ENCODE data around the gene COBL.

Gene COBL

DNA sequence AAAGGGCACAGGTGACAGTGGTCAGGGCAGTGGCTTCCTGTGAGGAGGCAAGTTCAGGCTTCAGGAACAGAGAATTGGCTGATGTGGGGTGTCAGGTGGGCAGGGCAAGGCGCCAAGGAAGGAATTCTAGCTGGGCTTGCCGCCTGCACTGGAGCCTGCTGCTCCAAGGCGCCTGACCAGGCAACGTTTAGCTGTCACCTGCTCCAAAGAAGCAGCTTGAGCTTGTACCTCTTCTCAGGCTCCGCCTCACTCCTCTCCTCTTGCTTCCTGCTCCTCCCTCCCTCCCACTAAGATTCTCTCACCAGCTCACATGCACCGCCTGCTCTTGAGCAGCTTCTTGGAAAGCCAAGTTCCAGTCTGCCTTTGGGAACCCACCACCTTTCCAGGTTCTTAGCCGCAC lies 346.5 kb downstream of the COBL start:
- TF ChIP-seq TEAD4 (IDR thresholded peaks at IDR 0.05) (no peak), CREB1 (IDR thresholded peaks at IDR 0.05; ENCODE audit: low read depth) (no peak), TCF12 (IDR thresholded peaks at IDR 0.05; ENCODE audit: low read depth) (no peak), RAD21 (IDR thresholded peaks at IDR 0.05; ENCODE audit: low read depth) (no peak), YY1 (IDR thresholded peaks at IDR 0.05; ENCODE audit: low read depth) (no peak), CEBPB (IDR thresholded peaks at IDR 0.05) (no peak), ZBTB7A (IDR thresholded peaks at IDR 0.05; ENCODE audit: low read depth) (no peak), NFIC (IDR thresholded peaks at IDR 0.05) (no peak)
- TF ChIP-seq, protein P1, sequence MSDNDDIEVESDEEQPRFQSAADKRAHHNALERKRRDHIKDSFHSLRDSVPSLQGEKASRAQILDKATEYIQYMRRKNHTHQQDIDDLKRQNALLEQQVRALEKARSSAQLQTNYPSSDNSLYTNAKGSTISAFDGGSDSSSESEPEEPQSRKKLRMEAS (IDR thresholded peaks at IDR 0.05) = no peak
